Measurements from ENCODE around the gene CHRNB2.

Gene CHRNB2

GRCh38 chr1:154609398-154610380 lies 42.1 kb downstream of the CHRNB2 start:
- DNase-seq (ENCODE audit: low read depth in 2 of 2), result peak; percentile 35 to 36

DNA sequence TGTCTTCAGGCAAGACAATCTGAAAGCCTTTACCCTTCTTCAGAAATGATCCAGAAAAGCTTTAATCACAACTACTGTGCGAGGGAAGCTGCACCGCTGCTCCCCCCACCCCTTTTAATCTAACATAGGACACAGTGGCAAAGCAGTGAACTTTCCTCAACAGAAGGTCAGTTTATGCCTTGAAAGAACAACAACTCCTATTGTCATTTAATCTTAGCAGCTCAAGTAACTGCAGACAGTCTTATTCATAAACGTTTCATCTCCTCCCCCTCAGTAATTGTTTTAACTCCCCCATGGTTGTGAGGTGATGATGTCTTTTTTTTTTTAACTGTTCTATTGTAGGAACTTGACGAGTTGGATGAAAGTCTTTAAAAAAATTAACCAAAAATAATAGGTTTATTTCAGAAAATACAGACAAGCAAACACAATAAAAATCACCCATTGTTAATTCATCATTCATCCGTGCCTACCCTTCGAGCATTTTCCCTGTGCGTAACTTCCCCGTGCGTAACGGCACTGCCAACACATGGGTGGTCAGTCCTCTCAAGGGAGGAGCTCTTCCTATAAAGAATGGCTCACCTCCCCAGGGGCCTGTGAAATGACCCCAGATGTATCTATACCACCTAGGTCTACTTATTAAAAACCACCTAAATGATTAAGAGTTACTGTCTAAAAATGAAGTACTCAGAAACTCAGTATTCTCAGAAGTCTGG lies 43.7 kb downstream of the CHRNB2 start:
- no peak for DNase-seq (ENCODE audit: low read depth in 2 of 2)

- DNase-seq (ENCODE audit: low read depth in 2 of 2), result no peak
These were observed 46.7 kb downstream of the CHRNB2 start for GRCh38 chr1:154614247-154614646.

- DNase-seq (ENCODE audit: low read depth in 2 of 2), result no peak
These were observed 47.3 kb downstream of the CHRNB2 start for GRCh38 chr1:154614901-154615300.

DNA sequence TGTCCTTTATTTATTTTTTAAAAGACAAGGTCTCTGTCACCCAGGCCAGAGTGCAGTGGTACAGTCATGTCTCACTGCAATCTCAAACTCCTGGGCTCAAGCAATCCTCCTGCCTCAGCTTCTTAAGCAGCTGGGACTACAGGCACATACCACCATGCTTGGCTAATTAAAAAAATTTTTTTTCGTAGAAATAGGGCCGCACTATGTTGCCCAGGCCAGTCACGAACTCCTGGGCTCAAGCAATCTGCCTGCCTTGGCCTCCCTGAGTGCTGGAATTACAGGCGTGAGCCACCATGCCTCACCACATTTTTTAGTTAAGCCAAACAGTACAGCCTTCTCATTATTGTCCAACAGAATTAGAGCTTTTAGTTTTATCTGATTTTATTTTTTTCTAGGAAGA lies 47.8 kb downstream of the CHRNB2 start:
- no peak for DNase-seq (ENCODE audit: low read depth in 2 of 2)

- no peak for DNase-seq (ENCODE audit: low read depth in 2 of 2)
These were observed 49.2 kb downstream of the CHRNB2 start for GRCh38 chr1:154616659-154617345.

GRCh38 chr1:154619181-154619948 lies 51.8 kb downstream of the CHRNB2 start:
- DNase-seq (ENCODE audit: low read depth in 2 of 2), result no peak

GRCh38 chr1:154620751-154621150 lies 53.2 kb downstream of the CHRNB2 start:
- DNase-seq (ENCODE audit: low read depth in 2 of 2), result no peak

DNA sequence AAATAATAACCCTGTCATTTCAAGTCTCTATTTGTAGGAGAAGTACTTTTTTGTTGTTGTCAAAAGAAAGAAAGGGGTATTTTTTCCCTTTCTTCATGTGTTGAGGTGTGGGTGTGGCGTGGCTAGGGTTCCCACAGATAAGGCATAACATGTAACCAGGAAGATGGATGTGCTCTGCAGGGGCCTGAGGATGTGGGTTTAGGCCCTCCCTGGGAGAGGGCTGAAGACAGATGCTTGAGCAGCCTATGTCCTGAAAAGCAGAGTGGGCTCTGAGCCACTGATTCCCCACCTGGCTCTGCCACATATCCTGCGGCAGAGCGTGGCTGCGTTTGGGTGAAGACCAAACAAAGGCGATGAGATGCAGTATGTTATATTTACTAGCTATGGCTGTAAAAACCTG lies 54.3 kb downstream of the CHRNB2 start:
- DNase-seq (ENCODE audit: low read depth in 2 of 2), result no peak

DNA sequence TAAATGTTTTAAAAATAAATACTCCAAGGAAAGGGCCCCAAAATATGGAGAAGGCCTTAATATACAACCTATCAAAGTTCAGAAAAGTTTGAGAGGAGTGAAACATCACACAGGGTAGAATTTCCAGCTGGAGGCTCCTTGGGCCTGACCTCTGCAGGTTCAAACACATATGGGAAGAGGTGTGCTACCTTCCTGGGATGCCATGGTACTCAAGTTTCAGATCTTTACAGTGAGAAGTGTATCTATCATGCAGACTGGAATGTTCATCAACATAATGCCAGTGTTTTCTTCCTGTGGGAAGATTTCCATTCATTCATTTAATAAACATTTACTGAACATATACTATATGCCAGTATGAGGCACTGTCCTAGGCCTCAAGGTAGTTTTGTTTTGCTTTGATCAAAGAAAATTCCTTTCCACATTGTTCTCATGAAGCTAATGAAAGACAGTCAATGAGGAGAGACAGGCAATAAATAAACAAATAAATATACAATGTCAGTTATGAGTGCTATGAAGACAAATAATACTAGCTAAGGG lies 55.0 kb downstream of the CHRNB2 start:
- DNase-seq (ENCODE audit: low read depth in 2 of 2), result no peak

GRCh38 chr1:154623358-154623757 lies 55.8 kb downstream of the CHRNB2 start:
- no peak for DNase-seq (ENCODE audit: low read depth in 2 of 2)

GRCh38 chr1:154624746-154625643 lies 57.4 kb downstream of the CHRNB2 start:
- no peak for DNase-seq (ENCODE audit: low read depth in 2 of 2)

GRCh38 chr1:154626456-154627256 lies 59.1 kb downstream of the CHRNB2 start:
- DNase-seq (ENCODE audit: low read depth in 2 of 2), result no peak

- peak; percentile 86 to 94 for DNase-seq (ENCODE audit: low read depth in 2 of 2)
These were observed 59.9 kb downstream of the CHRNB2 start for GRCh38 chr1:154627257-154628120.

DNA sequence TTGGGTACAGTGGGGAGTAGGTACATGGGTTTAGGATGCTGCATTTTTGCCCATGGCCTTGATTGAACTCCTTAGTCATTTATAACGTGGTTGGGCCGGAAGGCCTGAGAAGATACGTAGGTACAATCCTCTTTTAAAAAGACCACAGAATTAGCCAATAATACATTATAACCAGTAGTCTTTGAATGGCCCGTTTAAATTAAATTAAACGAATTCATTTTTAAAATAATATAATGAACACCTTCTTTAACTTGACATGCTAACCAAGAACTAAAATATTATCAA lies 60.5 kb downstream of the CHRNB2 start:
- DNase-seq (ENCODE audit: low read depth in 2 of 2), result no peak

GRCh38 chr1:154629061-154629674 lies 61.6 kb downstream of the CHRNB2 start:
- no peak for DNase-seq (ENCODE audit: low read depth in 2 of 2)

Data from activated CD4-positive, alpha-beta T cell treated with anti-CD3 and anti-CD28 coated beads for 24 hours (primary cell).